ENCODE data around the gene SLC12A6.

DNA sequence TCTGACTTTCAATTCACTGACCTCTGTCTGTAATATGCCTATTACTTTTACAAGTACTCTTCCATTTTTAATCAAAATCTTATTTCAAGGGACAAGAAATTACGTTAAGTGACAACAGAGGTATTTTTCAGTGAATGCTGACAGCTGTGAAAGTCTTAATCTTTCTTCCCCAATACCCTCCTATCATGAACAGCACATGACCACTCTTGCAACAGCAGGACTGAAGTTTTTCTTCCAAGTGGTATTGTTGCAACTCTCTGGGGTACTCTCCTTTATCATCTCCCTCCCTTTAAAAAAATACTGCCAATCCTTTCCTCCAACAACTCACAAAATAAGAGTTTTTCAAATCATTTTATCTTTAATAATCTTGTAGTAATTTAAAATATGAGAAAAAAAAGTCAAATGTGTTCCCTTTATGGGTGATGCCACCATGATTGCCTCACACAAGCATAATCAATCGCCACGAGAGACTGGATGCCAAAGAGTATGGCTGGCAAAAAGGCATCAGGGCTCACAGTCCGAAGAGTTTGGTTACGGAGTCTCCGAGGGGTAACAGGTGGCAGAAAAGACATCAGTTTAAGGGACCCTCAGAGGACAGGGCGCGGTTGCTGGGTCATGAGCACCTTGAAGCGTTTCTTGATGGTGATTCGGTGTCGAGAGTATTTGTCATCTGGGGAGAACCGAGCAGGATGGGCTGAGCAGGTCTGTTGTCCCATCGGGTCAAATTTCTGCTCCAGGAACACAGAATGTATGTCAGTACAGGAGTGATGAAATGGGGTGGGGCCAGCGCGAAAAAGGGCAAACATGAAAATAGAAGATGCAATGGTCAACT is 4.0 kb upstream of the SLC12A6 start:
- TF ChIP-seq, protein P1, sequence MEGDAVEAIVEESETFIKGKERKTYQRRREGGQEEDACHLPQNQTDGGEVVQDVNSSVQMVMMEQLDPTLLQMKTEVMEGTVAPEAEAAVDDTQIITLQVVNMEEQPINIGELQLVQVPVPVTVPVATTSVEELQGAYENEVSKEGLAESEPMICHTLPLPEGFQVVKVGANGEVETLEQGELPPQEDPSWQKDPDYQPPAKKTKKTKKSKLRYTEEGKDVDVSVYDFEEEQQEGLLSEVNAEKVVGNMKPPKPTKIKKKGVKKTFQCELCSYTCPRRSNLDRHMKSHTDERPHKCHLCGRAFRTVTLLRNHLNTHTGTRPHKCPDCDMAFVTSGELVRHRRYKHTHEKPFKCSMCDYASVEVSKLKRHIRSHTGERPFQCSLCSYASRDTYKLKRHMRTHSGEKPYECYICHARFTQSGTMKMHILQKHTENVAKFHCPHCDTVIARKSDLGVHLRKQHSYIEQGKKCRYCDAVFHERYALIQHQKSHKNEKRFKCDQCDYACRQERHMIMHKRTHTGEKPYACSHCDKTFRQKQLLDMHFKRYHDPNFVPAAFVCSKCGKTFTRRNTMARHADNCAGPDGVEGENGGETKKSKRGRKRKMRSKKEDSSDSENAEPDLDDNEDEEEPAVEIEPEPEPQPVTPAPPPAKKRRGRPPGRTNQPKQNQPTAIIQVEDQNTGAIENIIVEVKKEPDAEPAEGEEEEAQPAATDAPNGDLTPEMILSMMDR (IDR thresholded peaks at IDR 0.05): no peak
- no peak for TF ChIP-seq POLR2A (IDR thresholded peaks at IDR 0.05)

Measured in stomach (tissue), 4 donors.